Spinal cord (tissue), 10 donors: ENCODE results near the gene THBS3. TPM values are rescaled to one million over a fixed set of nuclear protein-coding genes. Genes with fewer than 3 reads are reported as not detected.

Experiments used
- DNase-seq, 6 donors: peaks; one replicate each; pipeline versions ENCODE4 v3.0.0 to v3.0.0-alpha.2; 2013 to 2015; ENCODE audit warnings: low spot score in 6 of 6, low read depth in 4 of 6
- H3K27ac ChIP-seq: one replicate; pipeline ENCODE4 v1.5.1; 2013; ENCODE audit warnings: low read depth, low read length, control low read depth
- H3K27me3 ChIP-seq: one replicate; pipeline ENCODE4 v1.6.1; 2013; ENCODE audit warnings: low read length; ENCODE audit not compliant: control insufficient read depth, insufficient read depth
- H3K36me3 ChIP-seq: one replicate; pipeline ENCODE4 v1.6.1; 2013; ENCODE audit warnings: low read length; ENCODE audit not compliant: control insufficient read depth, insufficient read depth
- H3K4me1 ChIP-seq: one replicate; pipeline ENCODE4 v1.6.1; 2013; ENCODE audit warnings: low read length; ENCODE audit not compliant: control insufficient read depth, insufficient read depth
- H3K4me3 ChIP-seq: one replicate; pipeline ENCODE4 v1.5.1; 2013; ENCODE audit warnings: low read depth, low read length, control low read depth
- H3K9me3 ChIP-seq: one replicate; pipeline ENCODE4 v1.6.1; 2013; ENCODE audit warnings: low read length; ENCODE audit not compliant: control insufficient read depth, insufficient read depth
- WGBS: methylation state at CpG from one replicate; pipeline ENCODE4 v1.1.5; 2013; ENCODE audit warnings: missing lambda C conversion rate; ENCODE audit not compliant: insufficient coverage; 5-methylcytosine and 5-hydroxymethylcytosine counted together
- long read RNA-seq, 4 donors: transcript quantifications; one replicate each; lab custom pipeline, GENCODE V29; 2026
- polyA plus RNA-seq, 2 donors: library from polyadenylated mRNA; unstranded; fragments of 120-200 nt; gene quantifications; one replicate each; pipeline ENCODE4 v1.2.1, GENCODE V29; 2013; ENCODE audit not compliant: insufficient read length in 2 of 2
- total RNA-seq, 2 donors: library from RNA; depleted of rRNA in 1 of 2; stranded (reverse); fragments of 120-200 nt in 1 of 2; fragments of >200 nt in 1 of 2; gene quantifications; one replicate each; pipeline versions ENCODE4 v1.2.3 to v1.2.4, GENCODE V29; 2013 to 2014
- donor health status: healthy.

Gene THBS3
- total RNA-seq (10 to 100 TPM; 18.2 to 39.1 TPM), polyA plus RNA-seq (10 to 100 TPM; 34.4 to 57.6 TPM)
- long read RNA-seq, donor 1, partial matches to known transcripts: 0 of 3 reads
- long read RNA-seq, donor 1, other reads (novel, unspliced or antisense): 0 of 3 reads
- long read RNA-seq, donor 2: 0 reads
- long read RNA-seq, donor 3: 0 reads
- long read RNA-seq, donor 4, partial matches to known transcripts: 0 of 6 reads
- long read RNA-seq, donor 4, other reads (novel, unspliced or antisense): 0 of 6 reads

DNA sequence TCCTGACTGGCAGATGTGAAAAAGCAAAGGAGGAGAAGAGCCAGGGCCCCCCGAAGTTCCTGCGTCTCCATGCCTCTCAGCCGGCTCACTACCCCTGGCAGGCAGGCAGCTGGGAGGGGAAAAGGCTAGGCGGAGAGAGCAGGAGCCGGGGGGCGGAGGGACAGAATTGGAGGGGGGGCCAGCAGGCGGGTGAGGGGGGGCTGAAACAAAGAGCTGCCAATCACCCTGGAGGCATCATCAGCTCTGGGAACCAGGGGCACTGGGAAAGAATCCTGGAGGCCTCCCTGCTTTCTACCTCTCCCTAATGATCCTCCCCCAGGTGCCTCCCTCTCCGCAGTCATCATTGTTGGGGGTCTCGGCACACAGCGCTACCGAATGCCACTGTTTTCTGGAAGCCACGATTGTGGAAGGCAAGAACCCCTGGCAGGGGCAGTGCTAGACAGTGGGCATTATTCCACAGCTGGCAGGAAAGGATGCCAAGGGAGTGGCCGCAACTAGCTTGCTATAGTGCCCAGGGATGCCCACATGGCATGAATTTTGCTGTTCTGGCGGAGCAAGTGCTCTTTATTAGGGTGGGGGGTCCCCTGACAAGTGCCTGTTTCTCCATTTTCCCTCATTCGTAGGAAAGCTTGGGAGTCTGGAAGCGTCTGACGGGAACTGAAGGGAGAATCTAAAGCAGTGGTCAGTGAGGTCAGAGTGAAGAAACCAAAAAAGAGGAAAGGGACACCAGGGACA is at the start of gene THBS3:
TSS of gene THBS3 (minus strand) at position 92 of the 735 bp plus-strand sequence. CDS start at position 71, 21 bp downstream.
- Histone ChIP-seq H3K4me1 (peaks cover 34% of the 10 kb centered on the region), H3K27me3 (no peaks in the 10 kb centered on the region), H3K9me3 (no peaks in the 10 kb centered on the region), H3K27ac (peak within 1 kb of the TSS; percentile 99), H3K36me3 (peaks cover 30% of the 10 kb centered on the region), H3K4me3 (peak within 1 kb of the TSS; percentile 91)
- peak in 2 of 6 donors; percentile 84 to 87 for DNase-seq
- WGBS: 0% methylated on average over 8 of the region's 17 CpGs

DNA sequence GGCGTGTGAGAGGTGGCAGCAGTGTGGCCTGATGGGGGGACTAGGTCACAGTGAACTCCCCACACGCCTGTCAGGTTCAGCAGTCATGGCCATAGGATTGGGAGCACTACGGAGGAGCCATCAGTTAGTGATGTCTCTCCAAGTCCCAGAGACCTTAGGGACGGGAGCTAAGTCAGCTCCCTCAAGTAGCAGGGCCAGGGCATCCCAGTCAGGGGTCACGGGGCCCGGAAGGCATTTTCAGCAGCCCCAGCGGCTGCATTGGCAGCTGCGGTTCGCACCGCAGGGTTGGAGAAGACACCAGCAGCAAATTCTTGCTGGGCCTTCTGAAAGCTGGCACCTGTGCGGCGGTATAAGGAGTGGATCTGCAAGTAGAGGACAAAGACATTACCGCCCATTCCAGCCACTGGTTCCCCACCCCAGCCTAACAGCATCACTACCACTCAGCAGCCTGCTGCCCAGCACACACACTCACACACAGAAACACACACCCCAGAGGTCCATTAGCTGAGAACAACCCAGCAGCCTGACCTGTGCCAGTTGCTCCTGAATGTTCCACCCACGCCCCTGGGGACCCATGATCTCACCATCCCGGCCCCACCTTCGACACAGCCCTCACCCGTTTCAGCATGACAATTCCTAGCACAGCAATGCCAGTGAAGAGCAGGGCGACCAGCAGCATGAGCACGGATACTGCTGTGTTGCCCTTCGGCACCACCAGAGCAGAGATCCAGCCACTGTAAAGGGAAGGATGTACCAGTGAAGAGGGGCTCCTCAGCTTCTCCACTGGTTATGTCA is 48.6 kb upstream of the THBS3 start:
- Histone ChIP-seq H3K27ac (peak overlapping the region; percentile 98), H3K4me1 (peaks cover 55% of the 10 kb centered on the region), H3K9me3 (no peaks in the 10 kb centered on the region), H3K4me3 (peak overlapping the region; percentile 81), H3K27me3 (no peaks in the 10 kb centered on the region), H3K36me3 (peaks cover 59% of the 10 kb centered on the region)
- no peak for DNase-seq
- WGBS: 80% methylated on average over 19 of the region's 20 CpGs

DNA sequence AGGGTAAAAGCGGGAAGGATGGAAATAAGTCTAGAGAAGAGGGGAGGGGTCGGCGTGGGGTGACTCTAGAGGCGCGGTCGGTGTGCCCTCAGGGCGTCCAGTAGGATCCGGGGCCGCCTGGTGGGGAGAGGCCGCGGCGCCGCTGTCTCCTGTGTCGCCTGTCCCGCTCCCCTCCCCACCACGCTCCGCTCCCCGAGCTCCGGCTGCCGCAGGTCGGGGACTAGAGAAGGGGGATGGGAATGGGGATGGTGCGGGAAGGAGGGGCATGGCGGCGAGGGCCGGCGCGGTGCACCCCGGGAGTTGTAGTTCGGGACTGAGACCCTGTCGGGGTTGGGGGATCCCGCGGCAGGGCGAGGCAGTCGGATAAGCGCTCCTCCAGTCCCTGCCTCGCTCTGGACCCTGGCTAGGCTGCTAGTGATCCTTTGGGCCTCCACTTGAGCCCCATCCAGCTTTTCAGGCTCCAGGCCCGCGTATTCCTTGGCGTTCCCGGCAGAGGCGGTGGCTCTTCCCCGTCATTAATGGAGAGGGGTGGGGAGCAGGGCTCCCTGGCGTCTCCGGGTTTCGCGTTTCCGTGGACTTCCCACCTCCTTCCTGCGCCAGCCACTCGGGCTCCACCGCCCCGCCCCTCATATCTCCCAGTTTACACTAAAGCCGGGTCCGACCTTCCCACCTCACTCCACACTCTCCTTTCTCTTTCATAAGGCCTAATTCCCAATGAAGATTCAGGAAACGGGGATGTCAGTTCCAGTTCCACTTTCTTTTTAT is 47.7 kb upstream of the THBS3 start, which contains the start of gene ENTREP3:
TSS of gene ENTREP3 (minus strand) at position 241 of the 765 bp plus-strand sequence. CDS start 606 bp downstream, outside the sequence.
- peaks cover 64% of the 10 kb centered on the region for H3K36me3 ChIP-seq
- peak within 1 kb of the TSS; percentile 81 for H3K4me3 ChIP-seq
- H3K27me3 ChIP-seq: no peaks in the 10 kb centered on the region
- no peaks in the 10 kb centered on the region for H3K9me3 ChIP-seq
- H3K4me1 ChIP-seq: peaks cover 56% of the 10 kb centered on the region
- H3K27ac ChIP-seq: peak within 1 kb of the TSS; percentile 98
- under 1% methylated on average over 51 of the region's 54 CpGs for WGBS
- DNase-seq: peak in 2 of 6 donors; percentile 96 to 97

DNA sequence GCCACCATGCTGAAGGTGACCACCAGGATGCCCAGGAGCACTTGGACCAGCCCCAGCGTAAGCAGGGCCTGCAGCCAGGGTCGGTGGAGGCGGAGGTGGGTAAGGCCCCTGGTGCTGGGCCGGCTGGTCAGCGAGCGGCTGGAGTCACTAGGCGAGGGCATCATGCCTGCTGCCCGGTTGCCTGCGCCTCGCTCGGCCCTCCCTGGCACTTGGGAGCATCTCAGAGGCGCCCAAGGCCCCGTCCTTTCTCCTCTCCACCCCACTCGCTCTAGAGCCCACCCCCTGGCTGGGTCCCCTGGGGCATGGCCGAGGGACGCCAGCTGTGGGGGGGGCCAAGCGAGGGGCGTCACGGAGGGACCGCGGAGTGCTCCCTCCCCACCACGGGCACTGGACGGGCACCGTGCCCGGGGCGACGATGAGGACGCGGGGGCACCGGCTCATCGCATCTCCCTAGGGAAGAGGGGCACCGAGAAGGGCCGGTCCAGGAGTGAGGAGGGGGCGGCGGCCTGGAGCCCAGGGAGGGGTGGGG is 47.1 kb upstream of the THBS3 start:
- Histone ChIP-seq H3K4me1 (peaks cover 56% of the 10 kb centered on the region), H3K4me3 (peak overlapping the region; percentile 81), H3K27ac (peak overlapping the region; percentile 98), H3K27me3 (no peaks in the 10 kb centered on the region), H3K36me3 (peaks cover 64% of the 10 kb centered on the region), H3K9me3 (no peaks in the 10 kb centered on the region)
- DNase-seq: peak in 1 of 6 donors; percentile 69
- WGBS: 2% methylated on average over 33 of the region's 35 CpGs

DNA sequence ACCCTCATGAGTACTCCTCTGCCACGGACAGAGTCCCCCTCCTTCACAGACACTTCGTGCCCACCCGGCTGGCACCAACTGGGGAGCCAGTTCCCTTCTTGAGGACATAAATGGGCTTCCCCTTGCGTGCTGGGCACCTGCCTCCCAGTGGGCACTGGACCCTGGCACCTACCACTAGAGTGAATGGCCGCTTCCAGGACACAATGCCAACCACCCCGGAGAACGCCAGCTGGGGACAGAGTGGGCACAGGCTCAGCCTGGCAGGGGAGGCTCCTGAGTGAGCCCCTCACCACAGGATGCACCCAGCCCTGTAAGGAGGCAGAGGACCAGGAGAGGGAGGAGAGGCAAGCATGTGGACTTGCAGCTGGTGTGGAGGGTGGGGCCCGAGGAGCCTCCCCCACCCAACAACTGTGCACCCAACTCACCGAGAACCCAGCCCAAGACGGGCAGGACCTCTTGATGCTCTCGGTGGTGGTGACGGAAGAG is 46.6 kb upstream of the THBS3 start:
- Histone ChIP-seq H3K9me3 (no peaks in the 10 kb centered on the region), H3K4me3 (peak overlapping the region; percentile 81), H3K4me1 (peaks cover 56% of the 10 kb centered on the region), H3K27me3 (no peaks in the 10 kb centered on the region), H3K36me3 (peaks cover 64% of the 10 kb centered on the region), H3K27ac (peak overlapping the region; percentile 98)
- DNase-seq: peak in 1 of 6 donors; percentile 47
- 11% methylated on average over 11 of the region's 12 CpGs for whole genome bisulfite sequencing

DNA sequence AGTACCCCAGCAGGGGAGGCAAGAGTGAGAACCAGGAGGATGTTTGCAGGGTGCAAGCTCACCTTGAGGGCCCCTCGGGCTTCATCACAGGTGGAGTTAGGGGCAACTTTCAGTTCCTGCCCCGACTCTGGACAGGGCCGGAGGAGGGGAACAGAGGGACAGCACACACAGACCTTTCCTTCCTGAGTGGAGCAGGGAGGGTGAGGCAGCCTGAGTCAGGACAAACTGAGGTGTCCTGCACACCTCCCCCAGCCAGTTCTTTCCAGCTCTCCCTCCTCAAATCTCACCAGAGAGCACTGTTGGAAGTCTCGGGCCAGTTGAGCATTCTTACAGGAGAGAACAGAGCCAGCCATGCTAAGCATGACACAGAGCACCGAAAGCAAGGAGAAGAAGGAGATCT is 46.1 kb upstream of the THBS3 start:
- WGBS: 60% methylated on average over 3 of the region's 5 CpGs
- DNase-seq: no peak
- H3K4me3 ChIP-seq: peak overlapping the region; percentile 81
- peaks cover 64% of the 10 kb centered on the region for H3K36me3 ChIP-seq
- H3K9me3 ChIP-seq: no peaks in the 10 kb centered on the region
- peak overlapping the region; percentile 98 for H3K27ac ChIP-seq
- peaks cover 56% of the 10 kb centered on the region for H3K4me1 ChIP-seq
- no peaks in the 10 kb centered on the region for H3K27me3 ChIP-seq

DNA sequence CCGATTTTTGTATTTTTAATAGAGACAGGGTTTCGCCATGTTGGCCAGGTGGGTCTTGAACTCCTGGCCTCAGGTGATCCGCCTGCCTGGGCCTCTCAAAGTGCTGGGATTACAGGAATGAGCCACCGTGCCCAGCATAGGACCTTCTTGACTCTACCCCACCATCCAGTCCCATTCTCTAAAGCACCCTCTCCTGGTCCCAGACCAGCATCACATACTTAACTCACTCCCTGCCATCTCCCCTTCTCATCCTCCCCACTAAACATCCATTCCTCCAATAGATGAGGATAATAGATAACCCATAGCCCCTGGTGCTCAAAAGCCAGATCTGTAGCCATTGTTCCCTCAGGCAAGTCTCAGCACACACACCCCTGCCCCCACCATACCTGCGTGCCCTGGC is 45.5 kb upstream of the THBS3 start:
- Histone ChIP-seq H3K4me3 (no peak overlapping the region), H3K9me3 (no peaks in the 10 kb centered on the region), H3K27me3 (no peaks in the 10 kb centered on the region), H3K4me1 (peaks cover 56% of the 10 kb centered on the region), H3K36me3 (peaks cover 64% of the 10 kb centered on the region), H3K27ac (peak overlapping the region; percentile 98)
- no peak for DNase-seq
- 75% methylated on average over 5 of the region's 5 CpGs for WGBS

DNA sequence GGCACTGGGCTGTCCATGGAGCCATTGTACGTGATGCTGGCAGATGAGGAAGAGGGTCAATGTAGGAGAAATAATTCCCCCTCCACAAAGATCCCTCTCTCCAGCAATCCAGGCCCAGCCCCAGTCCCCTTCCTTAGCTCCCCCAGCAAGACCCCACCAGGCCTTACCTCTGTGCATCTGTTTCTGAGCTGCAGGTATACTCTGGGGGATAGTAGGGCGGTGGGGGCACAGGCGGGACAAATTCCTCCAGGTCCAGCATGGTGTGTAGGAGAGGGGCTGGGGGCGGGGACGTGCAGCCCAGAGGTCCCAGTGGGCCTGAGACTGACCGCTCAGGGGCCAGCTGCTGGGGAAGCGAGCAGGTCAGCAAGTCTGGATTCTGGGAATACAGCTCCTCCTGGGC is 43.9 kb upstream of the THBS3 start:
- Histone ChIP-seq H3K4me3 (no peak overlapping the region), H3K4me1 (peaks cover 56% of the 10 kb centered on the region), H3K36me3 (peaks cover 69% of the 10 kb centered on the region), H3K27me3 (no peaks in the 10 kb centered on the region), H3K9me3 (no peaks in the 10 kb centered on the region), H3K27ac (no peak overlapping the region)
- 85% methylated on average over 4 of the region's 7 CpGs for WGBS
- DNase-seq: no peak
